RPMI7951 (cell line): ENCODE measurements around the gene OTOF. TPM values are rescaled to one million over a fixed set of nuclear protein-coding genes. Genes with fewer than 3 reads are reported as not detected.

ENCODE experiments used
- DNase-seq: peaks from one replicate; pipeline ENCODE4 v3.0.0-alpha.2; 2012; ENCODE audit warnings: low read depth
- total RNA-seq: library from RNA; depleted of rRNA; stranded (reverse); fragments of >200 nt; shearing (Covaris generic); gene quantifications from 2 replicates; pipeline ENCODE4 v1.2.3, GENCODE V29; 2014; rRNA removed

The OTOF gene
- not detected in 2 replicates for total RNA-seq

- peak; percentile 43 for DNase-seq
Observed at GRCh38 chr2:26477911-26478253, at the start of gene OTOF. TSS of gene OTOF (minus strand) at chr2:26478124.

GRCh38 chr2:26526589-26526988 is 48.7 kb upstream of the OTOF start:
- DNase-seq = no peak

- no peak for DNase-seq
Observed at GRCh38 chr2:26526105-26526504, 48.2 kb upstream of the OTOF start.

- no peak for DNase-seq
Observed at GRCh38 chr2:26523750-26524149, 45.8 kb upstream of the OTOF start.

- DNase-seq = no peak
Observed at GRCh38 chr2:26522751-26523171, 44.8 kb upstream of the OTOF start.

GRCh38 chr2:26522325-26522724 is 44.4 kb upstream of the OTOF start:
- no peak for DNase-seq

- DNase-seq = no peak
Observed at GRCh38 chr2:26521913-26522180, 43.9 kb upstream of the OTOF start.

GRCh38 chr2:26521054-26521912 is 43.4 kb upstream of the OTOF start:
- DNase-seq = peak; percentile 42

GRCh38 chr2:26520148-26520449 is 42.2 kb upstream of the OTOF start:
- DNase-seq = no peak

- DNase-seq = no peak
Observed at GRCh38 chr2:26519396-26520147, 41.6 kb upstream of the OTOF start.

GRCh38 chr2:26516781-26517180 is 38.9 kb upstream of the OTOF start:
- no peak for DNase-seq

GRCh38 chr2:26516246-26516645 is 38.3 kb upstream of the OTOF start:
- no peak for DNase-seq

GRCh38 chr2:26515771-26516170 is 37.8 kb upstream of the OTOF start:
- DNase-seq = no peak

GRCh38 chr2:26514045-26514444 is 36.1 kb upstream of the OTOF start:
- DNase-seq = no peak

GRCh38 chr2:26513261-26513660 is 35.3 kb upstream of the OTOF start:
- no peak for DNase-seq

GRCh38 chr2:26511466-26511865 is 33.5 kb upstream of the OTOF start:
- DNase-seq = no peak

- DNase-seq = no peak
Observed at GRCh38 chr2:26510344-26510973, 32.5 kb upstream of the OTOF start.

- DNase-seq = no peak
Observed at GRCh38 chr2:26509141-26509540, 31.2 kb upstream of the OTOF start.

GRCh38 chr2:26507932-26508331 is 30.0 kb upstream of the OTOF start:
- DNase-seq = no peak

- no peak for DNase-seq
Observed at GRCh38 chr2:26507088-26507487, 29.2 kb upstream of the OTOF start.

- DNase-seq = no peak
Observed at GRCh38 chr2:26506279-26506678, 28.4 kb upstream of the OTOF start.

- DNase-seq = no peak
Observed at GRCh38 chr2:26504002-26504401, 26.1 kb upstream of the OTOF start.

- peak; percentile 47 for DNase-seq
Observed at GRCh38 chr2:26503231-26503880, 25.4 kb upstream of the OTOF start.
